Measurements from ENCODE around the gene THRB.

Gene THRB

GRCh38 chr3:24300949-24301348 is 193.7 kb downstream of the THRB start:
- no peak for DNase-seq

GRCh38 chr3:24299806-24300626 is 194.6 kb downstream of the THRB start:
- no peak for DNase-seq

- DNase-seq: no peak
Measured at GRCh38 chr3:24299246-24299805, 195.3 kb downstream of the THRB start.

GRCh38 chr3:24296441-24297205 is 198.0 kb downstream of the THRB start:
- no peak for DNase-seq

GRCh38 chr3:24294150-24294549 is 200.5 kb downstream of the THRB start:
- DNase-seq: no peak

GRCh38 chr3:24291646-24292045 is 203.0 kb downstream of the THRB start:
- no peak for DNase-seq

- no peak for DNase-seq
Measured at GRCh38 chr3:24290596-24290995, 204.1 kb downstream of the THRB start.

- DNase-seq: no peak
Measured at GRCh38 chr3:24288496-24289236, 206.0 kb downstream of the THRB start.

- no peak for DNase-seq
Measured at GRCh38 chr3:24287755-24288450, 206.7 kb downstream of the THRB start.

GRCh38 chr3:24286405-24286804 is 208.2 kb downstream of the THRB start:
- DNase-seq: no peak

- DNase-seq: no peak
Measured at GRCh38 chr3:24278543-24278942, 216.1 kb downstream of the THRB start.

GRCh38 chr3:24273491-24273890 is 221.2 kb downstream of the THRB start:
- DNase-seq: no peak

GRCh38 chr3:24272875-24273274 is 221.8 kb downstream of the THRB start:
- no peak for DNase-seq

- DNase-seq: no peak
Measured at GRCh38 chr3:24272408-24272807, 222.2 kb downstream of the THRB start.

- no peak for DNase-seq
Measured at GRCh38 chr3:24271228-24271627, 223.4 kb downstream of the THRB start.

- no peak for DNase-seq
Measured at GRCh38 chr3:24270744-24271143, 223.9 kb downstream of the THRB start.

GRCh38 chr3:24270204-24270691 is 224.4 kb downstream of the THRB start:
- DNase-seq: no peak

- no peak for DNase-seq
Measured at GRCh38 chr3:24264748-24265158, 229.9 kb downstream of the THRB start.

- no peak for DNase-seq
Measured at GRCh38 chr3:24264011-24264410, 230.6 kb downstream of the THRB start.

GRCh38 chr3:24263069-24263668 is 231.5 kb downstream of the THRB start:
- no peak for DNase-seq

GRCh38 chr3:24261521-24261920 is 233.1 kb downstream of the THRB start:
- no peak for DNase-seq
